Measurements from ENCODE around the gene WWC2. TPM values are rescaled to one million over a fixed set of nuclear protein-coding genes. Genes with fewer than 3 reads are reported as not detected.

WWC2 gene
- total and polyA plus RNA-seq, 7 donors = 2.9 to 15.5 (median 7.8) TPM

GRCh38 chr4:183124865-183125264, 25.8 kb downstream of the WWC2 start:
- Histone ChIP-seq H3K36me3 (ENCODE audit: insufficient read depth in 1 of 2, low read depth in 1 of 2) (no peaks in the 10 kb centered on the region), H3K27me3 (ENCODE audit: insufficient read depth in 3 of 3, low read length in 2 of 3) (no peaks in the 10 kb centered on the region), H3K4me1 (peaks cover 3% of the 10 kb centered on the region), H3K9me3 (no peaks in the 10 kb centered on the region), H3K4me3 (no peak overlapping the region), H3K27ac (no peak overlapping the region)
- 43 to 74% (median 51%) methylated on average over 5 of the region's 5 CpGs for WGBS, 3 donors
- TF ChIP-seq, protein P1, sequence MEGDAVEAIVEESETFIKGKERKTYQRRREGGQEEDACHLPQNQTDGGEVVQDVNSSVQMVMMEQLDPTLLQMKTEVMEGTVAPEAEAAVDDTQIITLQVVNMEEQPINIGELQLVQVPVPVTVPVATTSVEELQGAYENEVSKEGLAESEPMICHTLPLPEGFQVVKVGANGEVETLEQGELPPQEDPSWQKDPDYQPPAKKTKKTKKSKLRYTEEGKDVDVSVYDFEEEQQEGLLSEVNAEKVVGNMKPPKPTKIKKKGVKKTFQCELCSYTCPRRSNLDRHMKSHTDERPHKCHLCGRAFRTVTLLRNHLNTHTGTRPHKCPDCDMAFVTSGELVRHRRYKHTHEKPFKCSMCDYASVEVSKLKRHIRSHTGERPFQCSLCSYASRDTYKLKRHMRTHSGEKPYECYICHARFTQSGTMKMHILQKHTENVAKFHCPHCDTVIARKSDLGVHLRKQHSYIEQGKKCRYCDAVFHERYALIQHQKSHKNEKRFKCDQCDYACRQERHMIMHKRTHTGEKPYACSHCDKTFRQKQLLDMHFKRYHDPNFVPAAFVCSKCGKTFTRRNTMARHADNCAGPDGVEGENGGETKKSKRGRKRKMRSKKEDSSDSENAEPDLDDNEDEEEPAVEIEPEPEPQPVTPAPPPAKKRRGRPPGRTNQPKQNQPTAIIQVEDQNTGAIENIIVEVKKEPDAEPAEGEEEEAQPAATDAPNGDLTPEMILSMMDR (IDR thresholded peaks at IDR 0.05) = no peak
- intact Hi-C loops (cut with DNase I) = no loop called here
- DNase-seq (no peak), ATAC-seq (no peak)

DNA sequence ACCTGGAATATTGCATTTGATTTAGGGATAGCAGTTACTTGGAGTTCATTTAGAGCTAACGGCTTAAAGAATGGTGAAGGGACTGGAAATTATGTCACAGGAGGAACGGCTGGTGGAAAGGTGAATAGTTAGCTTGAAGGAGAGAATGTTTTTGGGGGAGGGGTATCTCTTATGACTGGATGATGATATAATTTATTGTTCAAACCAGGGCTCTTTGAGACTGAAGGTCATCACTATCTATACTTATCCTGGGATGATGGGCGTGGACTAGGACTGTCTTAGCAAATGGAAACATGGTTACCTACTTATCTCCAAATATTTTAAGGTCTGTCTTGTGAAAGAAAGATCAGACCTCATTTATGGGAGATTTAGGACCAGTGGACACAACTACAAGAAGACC, 30.1 kb downstream of the WWC2 start:
- DNase-seq = no peak
- Histone ChIP-seq H3K27ac (no peak overlapping the region), H3K9me3 (no peaks in the 10 kb centered on the region), H3K4me1 (peaks cover 2% of the 10 kb centered on the region), H3K36me3 (ENCODE audit: insufficient read depth in 1 of 2, low read depth in 1 of 2) (no peaks in the 10 kb centered on the region), H3K4me3 (no peak overlapping the region), H3K27me3 (ENCODE audit: insufficient read depth in 3 of 3, low read length in 2 of 3) (no peaks in the 10 kb centered on the region)
- TF ChIP-seq, protein P1 (IDR thresholded peaks at IDR 0.05) = no peak
- intact Hi-C loops (cut with DNase I) = no loop called here
- WGBS, 3 donors = 86 to 93% (median 90%) methylated on average over 3 of the region's 3 CpGs
- ATAC-seq = no peak

DNA sequence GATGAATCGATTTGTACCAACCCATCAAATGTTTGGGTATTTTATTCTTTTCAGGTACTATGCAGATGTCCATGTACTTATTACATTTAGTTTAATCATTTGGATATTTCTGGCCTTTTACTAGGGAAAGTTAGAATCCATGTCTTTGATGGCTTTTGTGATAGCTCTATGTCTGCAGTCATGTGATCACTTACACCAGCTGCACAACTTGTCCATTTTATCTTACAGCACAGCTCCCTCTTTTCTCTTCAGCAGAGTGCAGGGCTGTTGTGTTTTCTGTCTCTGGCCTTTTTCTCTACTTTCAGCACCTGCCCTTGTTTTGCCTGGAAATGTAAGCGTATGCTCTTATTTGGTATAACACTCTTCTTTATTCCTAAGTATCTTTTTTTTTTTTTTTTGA, 30.6 kb downstream of the WWC2 start:
- intact Hi-C loops (cut with DNase I) = no loop called here
- no peaks in the 10 kb centered on the region for H3K4me1 ChIP-seq
- H3K4me3 ChIP-seq = no peak overlapping the region
- no peaks in the 10 kb centered on the region for H3K9me3 ChIP-seq
- no peaks in the 10 kb centered on the region for H3K27me3 ChIP-seq (ENCODE audit: insufficient read depth in 3 of 3, low read length in 2 of 3)
- 95 to 97% (median 97%) methylated on average over 2 of the region's 2 CpGs for WGBS, 3 donors
- TF ChIP-seq, protein P1 (IDR thresholded peaks at IDR 0.05) = no peak
- H3K36me3 ChIP-seq (ENCODE audit: insufficient read depth in 1 of 2, low read depth in 1 of 2) = no peaks in the 10 kb centered on the region
- H3K27ac ChIP-seq = no peak overlapping the region
- ATAC-seq (no peak), DNase-seq (no peak)

DNA sequence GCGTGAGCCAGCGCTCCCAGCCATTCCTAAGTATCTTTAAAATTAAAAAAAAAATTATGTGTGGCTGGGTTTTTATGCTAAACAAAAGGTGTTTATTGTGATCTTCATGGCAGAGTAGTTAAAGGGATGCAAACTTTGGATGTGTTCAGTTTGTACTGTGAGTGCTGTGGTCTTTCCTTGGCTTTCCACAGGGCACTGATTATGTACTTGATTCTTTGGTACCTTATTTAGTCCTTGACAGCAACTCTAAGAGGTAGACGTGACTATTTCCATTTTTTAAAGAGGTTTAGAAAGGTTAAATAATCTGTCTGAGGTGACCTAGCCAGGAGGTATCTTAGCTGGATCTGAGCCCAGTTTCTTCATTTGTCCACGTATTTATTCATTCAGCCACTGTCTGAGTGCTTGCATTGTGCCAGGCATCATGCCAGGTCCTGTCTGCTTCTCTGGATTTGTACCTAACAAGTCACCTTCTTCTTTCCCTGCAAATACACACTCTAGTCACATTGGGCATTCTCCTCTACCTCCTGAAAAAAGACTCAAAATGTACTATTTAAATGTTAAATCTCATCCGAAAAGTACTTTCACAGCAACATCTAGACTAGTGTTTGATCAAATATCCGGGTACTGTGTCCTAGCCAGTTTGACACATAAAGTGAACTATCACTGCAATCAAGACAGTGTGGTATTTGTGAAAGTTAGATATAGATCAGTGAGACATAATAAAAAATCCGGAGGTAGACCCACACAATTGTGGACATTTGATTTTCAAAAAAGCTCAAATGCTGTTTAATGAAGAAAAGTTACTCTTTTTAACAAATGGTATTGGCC, 31.5 kb downstream of the WWC2 start:
- H3K4me1 ChIP-seq = no peaks in the 10 kb centered on the region
- TF ChIP-seq, protein P1 (IDR thresholded peaks at IDR 0.05) = no peak
- no peak overlapping the region for H3K4me3 ChIP-seq
- no peaks in the 10 kb centered on the region for H3K36me3 ChIP-seq (ENCODE audit: insufficient read depth in 1 of 2, low read depth in 1 of 2)
- WGBS, 3 donors = 67 to 72% (median 68%) methylated on average over 7 of the region's 7 CpGs
- no peak overlapping the region for H3K27ac ChIP-seq
- no peaks in the 10 kb centered on the region for H3K27me3 ChIP-seq (ENCODE audit: insufficient read depth in 3 of 3, low read length in 2 of 3)
- DNase-seq = no peak
- intact Hi-C loops (cut with DNase I) = no loop called here
- H3K9me3 ChIP-seq = no peaks in the 10 kb centered on the region
- ATAC-seq = no peak

DNA sequence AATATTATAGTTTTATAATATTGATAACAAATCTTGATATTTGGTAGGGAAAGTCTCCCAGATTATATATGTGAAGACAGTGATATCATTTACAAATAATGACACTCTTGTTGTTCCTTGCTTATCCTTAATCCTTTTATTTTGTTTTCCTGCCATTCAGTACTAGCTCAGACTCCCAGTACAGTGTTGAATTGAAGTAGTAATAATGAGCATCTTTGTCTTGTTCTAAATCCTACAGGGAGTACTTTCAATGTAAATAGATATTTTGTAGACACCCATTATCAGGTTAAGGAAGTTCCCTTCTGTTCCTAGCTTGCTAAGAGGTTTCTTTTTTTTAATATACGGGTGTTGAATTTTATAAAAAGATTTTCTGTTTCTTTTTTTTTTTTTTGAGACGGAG, 33.0 kb downstream of the WWC2 start:
- no peak overlapping the region for H3K27ac ChIP-seq
- TF ChIP-seq, protein P1 (IDR thresholded peaks at IDR 0.05) = no peak
- DNase-seq (no peak), ATAC-seq (no peak)
- WGBS, 3 donors = 90 to 98% (median 90%) methylated on average over 2 of the region's 2 CpGs
- H3K4me1 ChIP-seq = no peaks in the 10 kb centered on the region
- H3K4me3 ChIP-seq = no peak overlapping the region
- no peaks in the 10 kb centered on the region for H3K27me3 ChIP-seq (ENCODE audit: insufficient read depth in 3 of 3, low read length in 2 of 3)
- intact Hi-C loops (cut with DNase I) = no loop called here
- H3K9me3 ChIP-seq = no peaks in the 10 kb centered on the region
- H3K36me3 ChIP-seq (ENCODE audit: insufficient read depth in 1 of 2, low read depth in 1 of 2) = no peaks in the 10 kb centered on the region

All from psoas muscle (tissue), 8 donors.